Measurements from ENCODE around the gene NAT9.

Gene NAT9

GRCh38 chr17:74782571-74782970, 6.4 kb upstream of the NAT9 start:
- ATAC-seq, result no peak
- no peak for TF ChIP-seq ARNTL (CRISPR knock-in tag; IDR thresholded peaks at IDR 0.05; ENCODE audit: borderline replicate concordance, low read depth)
- no peak for TF ChIP-seq ISL1 (CRISPR knock-in tag; IDR thresholded peaks at IDR 0.05)
- no peak for TF ChIP-seq CREB5 (CRISPR knock-in tag; IDR thresholded peaks at IDR 0.05; ENCODE audit: low read depth)
- TF ChIP-seq ZNF70 (CRISPR knock-in tag; IDR thresholded peaks at IDR 0.05), result no peak
- no peak for TF ChIP-seq ESRRG (CRISPR knock-in tag; IDR thresholded peaks at IDR 0.05)
- TF ChIP-seq ZFP30 (CRISPR knock-in tag; IDR thresholded peaks at IDR 0.05), result no peak
- TF ChIP-seq ZFP3 (CRISPR knock-in tag; IDR thresholded peaks at IDR 0.05), result no peak
- no peak for TF ChIP-seq BACH2 (CRISPR knock-in tag; IDR thresholded peaks at IDR 0.05; ENCODE audit: borderline replicate concordance)
- TF ChIP-seq SNAI2 (CRISPR knock-in tag; IDR thresholded peaks at IDR 0.05), result no peak
- TF ChIP-seq RARB (CRISPR knock-in tag; IDR thresholded peaks at IDR 0.05), result no peak
- TF ChIP-seq ZNF8 (CRISPR knock-in tag; IDR thresholded peaks at IDR 0.05), result no peak
- no peak for TF ChIP-seq OSR1 (CRISPR knock-in tag; IDR thresholded peaks at IDR 0.05)

GRCh38 chr17:74780443-74781238, 4.5 kb upstream of the NAT9 start:
- ATAC-seq, result peak; percentile 57
- TF ChIP-seq ESRRG (CRISPR knock-in tag; IDR thresholded peaks at IDR 0.05) (no peak), CSRNP3 (CRISPR knock-in tag; IDR thresholded peaks at IDR 0.05) (no peak), GLIS3 (CRISPR knock-in tag; IDR thresholded peaks at IDR 0.05) (no peak), CSDC2 (CRISPR knock-in tag; IDR thresholded peaks at IDR 0.05) (no peak), ZNF70 (CRISPR knock-in tag; IDR thresholded peaks at IDR 0.05) (no peak), OSR1 (CRISPR knock-in tag; IDR thresholded peaks at IDR 0.05) (no peak), PPARA (CRISPR knock-in tag; IDR thresholded peaks at IDR 0.05; ENCODE audit: borderline replicate concordance) (no peak), SNAI2 (CRISPR knock-in tag; IDR thresholded peaks at IDR 0.05) (no peak), TOX (CRISPR knock-in tag; IDR thresholded peaks at IDR 0.05; ENCODE audit: borderline replicate concordance) (no peak), POU6F1 (CRISPR knock-in tag; IDR thresholded peaks at IDR 0.05; ENCODE audit: borderline replicate concordance, low read depth) (no peak)

GRCh38 chr17:74779948-74780400, 3.8 kb upstream of the NAT9 start:
- no peak for ATAC-seq
- TF ChIP-seq ESRRG (CRISPR knock-in tag; IDR thresholded peaks at IDR 0.05) (no peak), SNAI2 (CRISPR knock-in tag; IDR thresholded peaks at IDR 0.05) (no peak), ISL1 (CRISPR knock-in tag; IDR thresholded peaks at IDR 0.05) (no peak), CREB5 (CRISPR knock-in tag; IDR thresholded peaks at IDR 0.05; ENCODE audit: low read depth) (no peak), ZNF8 (CRISPR knock-in tag; IDR thresholded peaks at IDR 0.05) (no peak), RARB (CRISPR knock-in tag; IDR thresholded peaks at IDR 0.05) (no peak), TCF4 (CRISPR knock-in tag; IDR thresholded peaks at IDR 0.05; ENCODE audit: borderline replicate concordance) (no peak), TSHZ2 (CRISPR knock-in tag; IDR thresholded peaks at IDR 0.05) (no peak), POU6F1 (CRISPR knock-in tag; IDR thresholded peaks at IDR 0.05; ENCODE audit: borderline replicate concordance, low read depth) (no peak), BACH2 (CRISPR knock-in tag; IDR thresholded peaks at IDR 0.05; ENCODE audit: borderline replicate concordance) (no peak)
